HuH-7 (cell line): ENCODE measurements around the gene MAML3.

ENCODE experiments used
- DNase-seq: peaks from one replicate; pipeline ENCODE4 v3.0.0; 2011; ENCODE audit warnings: low spot score

Gene MAML3

DNA sequence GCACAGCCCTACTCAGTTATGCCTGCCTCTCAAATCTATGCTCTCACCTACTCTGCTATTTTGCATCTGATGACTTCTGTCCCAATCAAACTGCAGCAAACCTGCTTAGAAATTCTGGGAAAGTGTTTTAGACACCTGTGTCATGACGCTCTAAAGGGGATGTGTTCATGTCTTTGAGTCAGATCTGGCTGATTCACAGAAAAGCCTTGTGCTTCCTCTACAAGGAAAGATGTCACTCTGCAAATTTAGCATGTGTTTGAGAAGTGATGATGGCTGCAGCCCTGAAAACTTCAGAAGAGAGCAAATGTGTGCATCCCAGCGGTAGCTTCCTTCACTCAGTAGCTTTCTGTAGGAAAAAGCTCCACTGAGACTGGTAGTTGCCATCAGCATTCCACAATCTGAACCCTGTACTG, 253.0 kb downstream of the MAML3 start:
- DNase-seq = no peak

DNA sequence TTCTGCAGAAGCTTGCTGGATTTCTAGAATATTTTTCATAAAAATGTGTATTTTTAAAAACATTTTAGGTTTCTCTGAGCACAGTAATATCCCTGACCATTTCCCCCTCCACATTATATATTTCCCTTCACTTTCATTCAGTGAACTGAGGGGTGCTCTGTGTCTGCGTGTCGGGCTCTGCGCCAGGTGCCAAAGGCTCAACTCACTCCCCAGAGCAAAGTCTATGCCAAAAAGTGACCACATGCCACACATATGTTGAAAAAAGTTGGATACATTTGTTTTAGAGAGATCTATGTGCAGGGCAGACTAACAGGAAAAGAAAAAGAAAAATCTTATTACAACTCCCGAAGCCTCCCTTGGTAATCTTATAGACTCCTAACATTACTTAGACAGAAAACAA, 254.6 kb downstream of the MAML3 start:
- DNase-seq = no peak

DNA sequence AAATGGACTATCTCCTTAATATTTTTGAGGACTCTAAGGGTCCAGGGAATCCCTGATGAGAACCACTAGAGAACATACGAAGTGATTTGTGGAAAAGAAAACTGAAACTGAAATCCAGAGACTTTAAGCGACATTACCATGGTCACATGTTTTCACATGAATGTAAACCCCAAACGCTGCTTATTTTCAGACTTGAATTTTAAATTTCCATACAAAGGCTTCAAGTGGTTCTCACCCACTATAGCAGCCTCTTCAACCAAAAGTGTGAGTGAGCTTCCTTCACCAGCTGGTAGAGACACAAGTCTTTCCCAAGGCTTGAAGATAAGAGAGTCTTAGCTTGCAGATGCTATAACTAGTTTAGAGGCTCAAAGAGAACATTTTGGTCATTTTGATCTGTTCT, 255.7 kb downstream of the MAML3 start:
- DNase-seq = no peak

DNA sequence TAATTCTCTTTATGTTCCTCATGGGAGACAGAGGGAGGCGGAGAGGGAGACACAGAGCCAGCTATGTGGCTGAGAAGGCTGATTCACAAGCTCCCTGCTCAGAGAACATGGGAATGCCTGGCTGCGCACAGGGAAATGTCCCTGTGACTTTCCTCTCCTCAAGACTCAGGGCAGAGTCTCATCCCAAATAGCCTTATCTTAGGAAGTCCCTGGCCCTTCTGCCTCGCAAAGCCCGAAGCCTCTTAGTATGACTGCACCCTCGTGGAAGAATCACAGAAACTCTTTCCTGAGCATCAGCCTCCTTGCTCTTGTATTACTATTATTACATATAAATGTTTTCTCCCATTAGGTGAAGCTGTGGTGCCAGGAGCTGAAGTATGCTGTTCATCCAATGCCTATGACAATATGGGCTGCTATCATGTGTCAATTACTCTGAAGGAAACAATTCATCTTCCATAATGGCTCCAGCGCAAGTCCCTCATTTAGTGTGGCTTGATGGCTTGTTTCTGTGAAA, 257.8 kb downstream of the MAML3 start:
- no peak for DNase-seq

DNA sequence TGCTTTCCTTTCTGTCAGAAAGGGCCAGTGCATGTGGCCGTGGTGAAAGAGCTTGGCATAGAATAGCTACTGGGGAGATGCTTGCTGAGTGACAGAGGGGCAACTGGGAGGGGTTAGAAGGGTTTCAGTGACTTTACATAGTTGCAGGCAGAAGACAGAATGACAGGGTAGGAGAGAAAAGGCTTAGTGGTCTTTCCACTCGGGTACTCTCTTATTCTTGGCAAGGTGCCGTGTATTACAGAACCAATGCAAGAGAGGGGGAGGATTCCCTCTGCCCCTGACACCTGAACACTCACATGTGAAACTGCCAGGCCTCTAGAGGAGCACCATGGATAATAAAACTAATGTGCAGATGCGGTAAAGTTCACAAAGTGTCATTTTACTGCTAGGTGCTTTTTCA, 260.2 kb downstream of the MAML3 start:
- DNase-seq = no peak

DNA sequence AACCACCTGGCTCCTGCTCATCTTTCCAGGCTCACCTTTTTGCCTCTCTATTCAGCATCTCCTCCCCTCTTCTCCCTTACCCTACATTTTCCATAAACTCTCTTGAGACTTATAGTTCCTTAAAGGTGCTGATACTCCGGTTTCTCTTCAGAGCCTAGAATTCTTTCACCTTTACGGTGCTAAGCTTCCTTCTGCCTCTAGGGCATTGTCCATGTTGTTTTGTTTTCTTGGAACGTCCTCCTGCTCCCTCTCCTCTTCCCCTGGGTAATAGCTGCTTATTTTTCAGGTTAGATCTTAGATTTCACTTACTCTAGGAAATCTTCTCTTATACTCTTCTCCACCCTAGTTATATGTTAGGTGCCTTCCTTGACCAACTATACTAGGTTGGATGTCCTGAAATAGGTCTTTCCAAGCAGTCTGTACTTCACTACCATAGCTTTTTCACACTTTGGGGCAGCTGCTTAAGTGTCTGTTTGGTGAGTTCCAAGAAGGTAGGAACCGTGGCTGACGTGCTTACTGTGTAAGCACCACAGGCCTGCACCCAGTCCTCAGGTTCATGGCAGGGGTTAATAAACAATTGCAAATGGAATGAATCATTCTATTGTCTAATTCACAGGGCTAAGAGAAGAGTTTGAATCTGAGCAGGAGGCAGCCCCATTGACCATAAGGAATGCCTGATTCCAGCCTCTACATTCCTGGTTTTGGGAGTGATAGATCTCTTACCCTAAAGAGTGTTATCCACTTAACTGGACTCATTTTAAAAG, 260.8 kb downstream of the MAML3 start:
- no peak for DNase-seq

DNA sequence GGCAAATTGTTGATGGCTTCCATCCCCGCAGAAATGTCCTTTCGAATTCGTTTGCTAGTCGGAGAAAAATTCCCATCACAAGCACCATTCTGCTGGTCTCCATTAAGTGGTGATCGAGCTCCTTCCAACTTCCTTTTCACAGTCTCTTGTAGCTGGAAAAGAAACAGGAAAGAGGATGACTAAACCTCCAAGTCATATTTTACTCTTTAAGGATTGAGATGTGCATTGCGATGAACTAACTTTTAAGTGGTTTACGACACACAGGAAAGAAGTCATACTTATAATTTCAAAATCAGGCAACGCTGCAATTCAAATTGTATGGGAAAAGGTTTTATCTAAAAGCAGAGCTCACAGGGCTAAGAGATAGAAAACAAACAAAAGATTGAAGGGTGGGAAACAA, 263.2 kb downstream of the MAML3 start:
- DNase-seq = no peak

DNA sequence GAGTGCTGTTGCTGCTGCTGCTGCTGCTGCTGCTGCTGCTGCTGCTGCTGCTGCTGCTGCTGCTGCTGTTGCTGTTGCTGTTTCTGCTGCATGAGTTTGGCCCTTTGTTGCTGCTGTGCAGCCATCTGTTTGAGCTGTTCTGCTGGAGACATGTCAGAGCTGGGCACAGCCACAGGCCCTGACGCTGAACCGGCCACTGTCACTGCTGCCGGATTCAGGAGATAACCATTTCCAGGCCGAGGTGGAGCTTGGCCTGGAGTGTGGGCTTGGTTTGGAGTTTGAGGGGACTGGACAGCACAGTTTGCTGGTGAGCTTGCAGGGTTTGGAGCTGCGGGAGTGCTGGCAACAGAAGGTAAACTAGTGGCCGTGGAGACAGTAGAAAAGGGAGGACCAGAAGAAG, 264.1 kb downstream of the MAML3 start:
- no peak for DNase-seq

DNA sequence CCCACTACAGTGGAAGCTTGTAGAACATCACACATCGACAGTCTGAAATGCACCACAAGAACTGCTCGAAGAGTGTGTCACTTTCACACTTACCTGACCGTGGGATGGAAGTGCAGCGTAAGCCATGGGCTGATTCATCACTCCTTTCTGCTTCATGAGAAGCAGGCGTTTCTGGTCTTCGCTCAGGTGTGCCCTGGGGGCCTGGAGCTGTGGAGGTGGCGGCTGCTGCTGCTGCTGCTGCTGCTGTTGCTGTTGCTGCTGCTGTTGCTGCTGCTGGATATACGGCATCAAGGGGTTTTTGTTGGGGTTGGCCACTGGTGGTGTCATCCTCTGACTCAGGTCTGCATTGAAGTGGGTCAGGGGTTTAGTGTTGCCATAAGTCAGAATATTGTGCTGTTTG, 264.7 kb downstream of the MAML3 start:
- no peak for DNase-seq

DNA sequence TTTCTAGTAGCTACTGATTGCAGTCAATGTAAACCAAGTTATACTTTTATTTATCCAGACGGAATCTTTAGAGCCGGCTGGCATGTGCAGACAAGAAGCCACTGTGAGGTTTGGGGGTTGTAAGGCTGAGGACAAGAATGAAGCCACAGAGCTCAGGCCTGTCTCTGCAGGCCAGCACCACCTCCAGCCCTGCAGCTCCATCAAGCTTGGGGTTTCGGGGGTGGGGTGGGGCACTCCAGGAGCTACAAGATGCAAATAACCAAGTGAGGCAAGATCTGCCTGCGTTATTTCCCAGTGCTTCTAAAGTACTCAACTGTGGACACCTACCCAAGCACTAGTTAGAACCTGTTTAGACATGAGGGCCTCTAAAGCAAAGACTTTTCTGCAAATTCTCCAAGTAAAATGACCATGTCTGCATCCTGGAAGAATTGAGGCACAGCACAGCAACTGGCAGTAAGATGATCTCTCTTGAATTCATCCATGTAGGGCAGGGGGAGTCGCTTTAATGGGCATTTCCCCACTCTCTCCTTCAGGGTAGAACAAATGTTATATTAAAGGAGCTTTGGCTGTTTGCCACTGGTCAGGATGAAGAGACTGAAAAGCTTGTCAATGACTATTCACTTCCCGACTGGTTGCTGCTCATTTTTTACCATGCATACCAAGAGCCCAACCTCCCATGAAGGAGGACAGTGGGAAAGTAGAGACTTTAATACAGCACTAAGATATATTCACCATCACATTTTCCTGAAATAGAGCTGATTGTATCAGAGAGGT, 265.8 kb downstream of the MAML3 start:
- no peak for DNase-seq

DNA sequence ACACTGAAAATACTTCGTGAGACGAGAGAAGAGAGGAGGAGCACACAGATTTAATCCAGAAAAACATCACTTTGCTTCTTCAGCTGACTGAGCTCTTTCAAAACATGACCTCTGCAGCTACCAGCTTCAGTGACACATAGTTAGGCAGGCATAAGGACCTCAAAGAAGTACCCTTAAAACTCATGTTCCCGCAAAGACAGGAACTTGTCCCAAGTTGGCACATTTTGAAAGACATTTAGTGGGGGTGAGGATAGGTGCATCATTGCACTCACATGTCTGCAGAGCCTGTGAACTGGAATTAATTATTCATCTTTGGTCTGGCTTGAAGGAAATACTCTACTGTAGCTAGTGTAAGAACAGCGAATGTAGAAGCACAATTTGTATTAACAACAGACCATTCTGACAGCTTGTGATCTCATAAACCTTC, 266.6 kb downstream of the MAML3 start:
- no peak for DNase-seq

DNA sequence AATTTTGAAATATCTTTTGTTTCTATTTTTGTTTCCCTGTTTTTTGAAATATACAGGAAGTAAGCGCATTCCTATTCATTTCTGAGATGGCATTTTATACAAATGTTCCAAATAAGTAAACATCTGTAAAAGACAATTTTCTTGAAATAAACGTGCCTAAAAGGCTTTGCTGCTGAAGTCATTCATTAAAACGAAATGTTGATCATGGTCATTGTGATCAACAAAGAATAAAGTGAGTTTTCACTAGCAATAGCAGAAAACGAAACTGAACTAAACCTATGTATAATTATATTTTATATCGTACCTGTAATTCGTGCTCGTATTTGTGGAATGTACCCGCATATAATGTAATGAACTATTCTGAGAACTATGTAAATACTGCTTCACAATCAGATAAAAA, 267.2 kb downstream of the MAML3 start:
- DNase-seq = no peak

DNA sequence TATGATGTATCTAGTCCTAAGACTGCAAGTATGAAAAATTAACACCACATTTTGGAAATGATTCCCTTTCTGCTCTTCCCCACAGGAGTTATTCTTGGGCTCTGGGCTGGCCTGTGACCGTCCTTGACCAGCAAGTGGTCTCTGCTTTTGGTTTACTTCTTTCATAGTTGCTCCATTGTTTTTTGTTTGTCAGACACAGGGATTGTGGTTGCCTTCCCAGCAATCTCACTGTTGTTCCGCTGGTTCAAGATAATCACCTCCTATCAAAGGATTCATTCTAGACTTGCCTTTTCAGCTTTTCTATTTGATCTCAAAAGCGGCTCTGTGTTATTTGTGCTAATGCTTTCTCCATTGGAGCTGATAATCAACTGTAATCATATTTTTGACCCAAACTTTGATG, 269.5 kb downstream of the MAML3 start:
- DNase-seq = no peak

DNA sequence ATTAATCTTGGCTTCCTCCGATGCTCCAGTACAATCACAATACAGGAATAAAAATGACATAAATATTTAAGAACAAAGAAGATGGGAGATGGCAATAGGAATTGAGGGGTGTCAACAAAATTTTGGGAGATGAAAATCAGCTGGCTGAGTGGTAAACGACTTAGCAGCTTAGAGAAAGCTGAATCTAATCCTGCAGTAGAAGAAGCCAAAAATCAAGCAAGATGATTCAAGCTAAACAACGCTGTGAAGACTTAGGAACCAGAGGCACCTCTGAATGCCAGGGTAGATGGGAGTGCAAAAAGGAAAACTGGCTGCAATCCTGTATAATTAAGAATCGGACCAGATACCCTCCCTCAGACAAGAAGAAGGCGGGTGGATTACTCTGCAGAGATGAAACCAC, 273.1 kb downstream of the MAML3 start:
- DNase-seq = no peak

DNA sequence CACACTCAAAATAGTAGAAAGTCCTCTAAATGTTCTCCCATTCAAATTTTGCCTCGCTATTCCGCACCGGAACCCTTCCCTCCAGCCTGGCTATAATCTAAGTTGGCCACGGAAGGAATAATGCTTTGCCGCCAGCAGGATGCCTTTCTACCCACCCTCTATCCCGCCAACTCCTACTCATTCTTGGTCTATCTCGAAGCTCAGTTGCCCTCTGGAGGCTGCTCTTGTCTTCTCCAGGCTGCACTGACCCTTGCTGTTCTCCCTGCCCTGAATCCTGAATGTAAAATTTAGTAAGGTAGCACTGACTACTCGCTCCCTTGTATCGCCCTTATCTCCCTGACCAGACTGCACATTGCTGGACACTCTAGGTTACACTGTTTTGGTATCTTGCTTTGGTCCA, 275.9 kb downstream of the MAML3 start:
- DNase-seq = no peak

DNA sequence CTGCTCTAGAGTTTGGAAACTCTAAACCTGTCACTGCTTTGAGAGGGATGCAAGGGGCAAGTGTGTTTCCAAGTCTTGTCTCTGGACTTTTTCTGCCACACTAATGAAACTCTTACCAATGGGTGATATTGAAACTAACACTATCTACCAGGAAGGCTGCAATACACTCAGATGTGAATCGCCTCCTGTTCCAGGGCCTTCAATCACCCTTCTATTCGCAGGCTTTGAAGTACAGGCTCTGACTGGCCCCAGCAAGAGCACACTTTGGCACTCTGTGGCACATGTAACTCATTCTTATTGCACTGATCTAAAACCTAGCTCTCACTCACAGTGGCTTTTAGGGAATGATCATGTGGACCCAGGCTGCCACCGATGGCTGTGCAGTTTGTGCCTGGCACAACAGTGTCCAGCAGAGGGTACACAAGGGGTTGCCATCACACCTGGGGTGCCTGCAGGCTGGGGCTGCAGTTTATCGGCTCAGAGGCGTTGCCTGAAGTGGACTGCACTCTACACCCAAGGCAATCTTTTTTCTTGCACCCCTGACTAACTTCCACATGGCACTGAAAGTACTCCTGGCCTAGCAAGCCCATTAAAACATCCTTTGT, 277.5 kb downstream of the MAML3 start:
- DNase-seq = no peak

DNA sequence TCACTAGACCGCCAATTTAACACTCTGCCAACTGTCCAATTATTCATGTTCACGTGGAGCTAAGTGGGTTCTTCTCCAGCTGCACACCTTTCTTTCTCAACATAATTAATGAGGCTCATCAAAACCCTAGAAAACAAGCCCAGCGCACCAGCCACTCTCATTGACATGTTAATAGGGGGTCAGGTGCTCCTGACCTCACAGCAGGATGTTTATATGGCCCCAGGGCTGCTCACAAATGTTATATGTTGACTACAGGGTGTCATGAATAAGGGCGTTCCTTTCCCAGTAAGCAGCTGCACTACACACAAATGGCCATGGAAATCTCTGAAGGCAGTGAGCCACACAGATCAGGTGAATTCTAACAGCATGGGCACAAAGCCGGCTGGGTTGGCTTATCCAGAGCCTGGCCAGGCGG, 278.6 kb downstream of the MAML3 start:
- no peak for DNase-seq

DNA sequence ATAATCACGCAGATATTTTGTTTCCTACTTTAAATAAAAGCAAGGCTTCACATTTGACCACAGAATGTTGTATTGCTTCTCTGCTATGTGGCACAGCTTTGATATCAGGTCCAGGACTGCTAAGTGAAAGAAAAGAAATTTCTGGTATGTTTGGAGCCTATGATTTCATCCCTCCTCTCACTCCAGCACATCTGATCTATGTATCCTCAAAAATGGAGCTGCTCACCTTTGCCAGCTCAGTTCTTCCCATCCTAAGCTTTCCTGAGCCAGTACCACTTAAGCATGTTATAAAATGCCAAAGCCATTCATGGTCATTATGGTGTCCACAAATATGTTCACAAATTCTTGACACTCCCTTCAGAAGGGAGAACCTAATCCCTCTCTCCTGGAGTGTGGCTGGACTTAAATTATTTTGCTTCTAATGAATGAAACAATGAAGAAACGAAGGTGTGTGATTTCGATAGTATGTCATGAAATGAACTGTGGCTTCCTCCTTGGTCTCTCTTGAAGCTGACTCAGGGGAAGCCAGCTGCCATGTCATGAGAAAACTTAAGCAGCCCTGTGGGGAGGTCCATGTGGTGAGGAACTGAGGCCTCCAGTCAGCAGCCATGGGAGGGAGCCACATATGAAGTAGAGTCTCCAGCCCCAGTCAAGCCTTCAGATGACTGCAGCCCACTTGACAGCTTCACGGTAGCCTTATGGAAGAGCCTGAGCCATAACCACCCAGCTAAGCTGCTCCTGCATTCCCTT, 280.7 kb downstream of the MAML3 start:
- no peak for DNase-seq

DNA sequence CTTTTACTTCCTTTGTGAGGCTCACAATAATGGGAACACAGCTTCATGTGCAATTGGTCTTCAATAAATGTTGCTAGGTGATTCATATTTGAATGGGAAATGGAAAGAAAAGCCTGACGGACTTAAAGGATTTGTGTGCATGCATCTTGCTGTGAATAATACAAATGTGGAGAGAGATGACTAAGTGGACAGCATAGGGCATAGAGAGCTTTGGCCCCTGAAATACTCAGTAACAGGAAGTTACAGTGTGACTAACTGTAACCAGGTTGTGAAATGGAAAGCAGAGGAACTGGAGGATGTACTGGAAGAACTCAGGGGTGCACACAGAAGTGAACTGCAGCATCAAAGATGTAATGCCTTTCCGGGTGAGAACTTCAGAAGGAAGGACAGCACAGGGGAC, 281.7 kb downstream of the MAML3 start:
- no peak for DNase-seq

DNA sequence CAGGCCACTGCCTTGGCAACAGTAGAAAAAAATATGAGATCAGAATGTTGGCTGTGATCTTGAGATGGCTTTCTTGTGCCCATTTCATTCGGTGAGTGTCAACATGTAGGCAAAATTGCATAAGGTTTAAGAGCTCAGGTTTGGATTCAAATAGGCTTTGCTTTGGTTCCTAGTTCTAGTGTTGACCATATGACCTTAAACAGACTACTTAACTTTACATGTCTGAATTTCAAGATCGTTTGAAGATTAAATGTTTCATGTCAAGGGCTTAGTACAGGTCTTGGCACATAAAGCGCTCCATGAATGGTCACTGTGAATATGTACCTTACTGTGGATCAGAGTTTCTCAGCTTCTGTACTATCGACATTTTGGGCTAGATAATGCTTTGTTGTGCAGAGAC, 284.2 kb downstream of the MAML3 start:
- no peak for DNase-seq

DNA sequence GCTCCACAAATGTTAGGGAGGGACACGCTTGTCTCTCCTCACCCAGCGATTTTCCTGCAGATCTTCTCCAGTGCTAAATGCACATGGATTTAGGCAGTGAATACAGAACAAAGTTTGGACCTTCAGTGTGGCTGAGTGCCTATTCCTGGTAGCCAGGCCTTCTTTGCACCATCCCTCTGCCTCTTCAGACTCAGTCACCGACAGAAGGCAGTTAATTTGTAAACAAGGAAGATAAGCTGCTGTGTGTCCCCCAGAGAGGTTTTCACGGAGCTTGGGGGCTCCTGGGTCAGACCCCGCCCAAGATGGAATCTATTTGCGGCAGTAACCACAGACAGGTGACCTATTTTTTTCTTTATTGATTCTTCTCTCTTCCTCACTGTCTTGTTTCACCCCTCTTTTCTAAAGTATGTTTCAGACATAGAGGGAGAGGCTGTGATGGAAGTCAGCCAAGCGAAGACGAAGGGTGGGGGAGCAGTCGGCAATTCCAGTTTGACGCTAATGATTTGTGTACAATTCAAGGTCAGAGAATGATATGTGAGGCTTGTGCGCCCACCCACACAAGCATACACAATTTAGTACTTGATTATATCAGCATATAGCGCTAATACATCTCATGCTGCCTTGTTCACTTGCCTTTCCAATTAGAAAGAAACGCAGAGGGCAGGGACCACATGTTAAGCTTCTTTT, 287.6 kb downstream of the MAML3 start:
- no peak for DNase-seq

DNA sequence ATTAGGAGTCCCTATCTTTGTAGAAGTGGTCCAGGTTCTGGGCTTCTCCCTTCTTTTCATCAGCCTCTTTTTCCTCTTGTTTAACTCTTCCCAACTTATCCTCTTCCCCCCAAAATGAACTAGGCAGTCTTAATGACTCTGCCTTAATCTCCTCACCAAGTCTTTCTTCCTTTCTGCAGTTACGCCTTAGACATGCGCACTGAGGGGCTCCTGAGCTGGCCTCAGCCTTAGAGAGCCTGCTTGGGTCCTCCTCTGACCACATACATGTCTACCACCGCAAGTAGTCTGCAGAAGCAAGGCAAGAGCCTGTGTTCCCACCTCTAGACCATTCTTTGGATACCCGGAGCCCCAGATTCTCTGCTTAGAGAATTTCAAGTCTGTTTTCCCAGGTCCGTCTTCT, 288.4 kb downstream of the MAML3 start:
- no peak for DNase-seq
